K562 (cell line): Measurements from ENCODE around the gene RGS9BP. TPM values are rescaled to one million over a fixed set of nuclear protein-coding genes. Genes with fewer than 3 reads are reported as not detected.

Experiments used
- ATAC-seq: fragments of 200-7000 bp; cut with Tn5 transposase; 3 replicates; pipeline ENCODE4 v1.9.1; 2020; ENCODE audit warnings: moderate library complexity
- BruUV-seq: library from RNA; stranded (reverse); fragments of 400-500 nt; replicated peaks from 2 replicates; lab custom pipeline; 2021; lab: Mats Ljungman, UMichigan
- CTCF ChIA-PET: fragments of 300-600 bp; formaldehyde crosslinking; extraction: SDS; loops from one replicate; lab custom pipeline; 2021; ENCODE audit warnings: low intra/inter-chr PET ratio; lab: Yijun Ruan, JAX
- POLR2A ChIA-PET: fragments of 300-600, 350-650 bp; sonication (Branson Sonifier 250); formaldehyde crosslinking; extraction: SDS; loops from one replicate; lab custom pipeline; 2021; ENCODE audit warnings: antibody characterized with exemption, inconsistent platforms; lab: Yijun Ruan, JAX
- DNase-seq, 4 experiments: peaks; one replicate each; pipeline versions ENCODE4 v3.0.0 to v3.0.0-alpha.2; 2011 to 2018; ENCODE audit warnings: low spot score in 3 of 4, mixed read lengths in 3 of 4; ENCODE audit errors: extremely low read depth in 1 of 4
- FAIRE-seq: peaks from 2 replicates; lab custom pipeline; 2011; peaks lifted over from hg19 to GRCh38; lab: Jason Lieb, UNC
- H2AFZ ChIP-seq: 2 replicates; pipeline ENCODE4 v1.6.0; 2011; ENCODE audit warnings: low read depth, low read length, control low read depth, inconsistent platforms
- H3K27ac ChIP-seq: fragments of 200-600 bp; 3 replicates; pipeline ENCODE4 v1.8.0; 2011; ENCODE audit warnings: low read depth, mild to moderate bottlenecking, control low read depth, inconsistent platforms, low read length, moderate library complexity, mixed read lengths; ENCODE audit errors: extremely low read depth
- H3K27me3 ChIP-seq, 2 experiments: fragments of 300-600 bp in 1 of 2; 2 replicates in 1 of 2; 3 replicates in 1 of 2; pipeline versions ENCODE4 v1.6.0 to v1.8.0; 2011; ENCODE audit warnings: inconsistent platforms in 2 of 2, low read length in 2 of 2, mild to moderate bottlenecking in 1 of 2, mixed read lengths in 1 of 2, moderate library complexity in 1 of 2; ENCODE audit not compliant: control insufficient read depth in 2 of 2, insufficient read depth in 2 of 2
- H3K36me3 ChIP-seq: fragments of 300-600 bp; 3 replicates; pipeline ENCODE4 v1.8.0; 2011; ENCODE audit warnings: mild to moderate bottlenecking, low read length, inconsistent platforms; ENCODE audit not compliant: control insufficient read depth, insufficient read depth
- H3K4me1 ChIP-seq, 2 experiments: fragments of 200-600 bp in 1 of 2; replicated peaks in 1 of 2; 2 replicates in 1 of 2; 3 replicates in 1 of 2; pipeline versions ENCODE4 v1.5.1 to v1.8.0; 2011; ENCODE audit warnings: inconsistent platforms in 2 of 2, low read length in 2 of 2, mild to moderate bottlenecking in 1 of 2, mixed read lengths in 1 of 2, moderate library complexity in 1 of 2; ENCODE audit not compliant: control insufficient read depth in 2 of 2, insufficient read depth in 2 of 2
- H3K4me2 ChIP-seq: 2 replicates; pipeline ENCODE4 v1.6.1; 2011; ENCODE audit warnings: low read length, control low read depth, inconsistent platforms, mixed read lengths; ENCODE audit not compliant: insufficient read depth
- H3K4me3 ChIP-seq: fragments of 200-600 bp; sonication (generic), shearing (Covaris generic); 2 replicates; pipeline ENCODE4 v1.5.1; 2016; ENCODE audit warnings: control low read depth, inconsistent platforms
- H3K79me2 ChIP-seq: fragments of 200-600 bp; 3 replicates; pipeline ENCODE4 v1.8.0; 2011; ENCODE audit warnings: low read length, inconsistent platforms; ENCODE audit not compliant: control insufficient read depth, insufficient read depth
- H3K9ac ChIP-seq, 2 experiments: 2 replicates each; pipeline versions ENCODE4 v1.6.0 to v1.6.1; 2011; ENCODE audit warnings: low read depth in 2 of 2, low read length in 2 of 2, control low read depth in 1 of 2, inconsistent platforms in 1 of 2, mild to moderate bottlenecking in 1 of 2, mixed read lengths in 1 of 2; ENCODE audit not compliant: insufficient read depth in 1 of 2
- H3K9me1 ChIP-seq: one replicate; pipeline ENCODE4 v1.6.0; 2011; ENCODE audit warnings: inconsistent platforms, mild to moderate bottlenecking, low read length, moderate library complexity; ENCODE audit not compliant: control insufficient read depth, insufficient read depth
- H3K9me3 ChIP-seq: replicated peaks from 2 replicates; pipeline ENCODE4 v1.5.1; 2011; ENCODE audit warnings: low read depth, low read length, inconsistent platforms; ENCODE audit not compliant: control insufficient read depth, insufficient read depth
- H4K20me1 ChIP-seq: replicated peaks from 2 replicates; pipeline ENCODE4 v1.6.1; 2011; ENCODE audit warnings: low read length, inconsistent platforms, mixed read lengths; ENCODE audit not compliant: control insufficient read depth, insufficient read depth
- E2F1 ChIP-seq: sonication (generic); formaldehyde crosslinking; IDR thresholded peaks from 2 replicates; pipeline ENCODE4 v1.8.1; 2023; ENCODE audit warnings: mild to moderate bottlenecking, missing genetic modification reagents, moderate library complexity
- FOXK2 ChIP-seq, 2 experiments: fragments of 450-650 bp; IDR thresholded peaks in 1 of 2; conservative IDR thresholded peaks in 1 of 2; 2 replicates each; pipeline ENCODE4 v1.6.1; 2016; ENCODE audit warnings: low read depth in 2 of 2, mild to moderate bottlenecking in 1 of 2
- NELFE ChIP-seq: IDR thresholded peaks from 2 replicates; pipeline ENCODE4 v1.6.1; 2011; ENCODE audit warnings: mild to moderate bottlenecking; ENCODE audit not compliant: insufficient read depth, insufficient read length
- NFXL1 ChIP-seq: fragments of 450-650 bp; formaldehyde crosslinking; IDR thresholded peaks from 2 replicates; pipeline ENCODE4 v1.4.0; 2021; ENCODE audit warnings: mild to moderate bottlenecking
- POLR2G ChIP-seq: fragments of 200-400 bp; formaldehyde crosslinking; IDR thresholded peaks from 2 replicates; pipeline ENCODE4 v1.6.1; 2017; ENCODE audit warnings: low read depth, mild to moderate bottlenecking, antibody characterized with exemption, low read length, moderate library complexity
- RBM14 ChIP-seq: fragments of 200-400 bp; formaldehyde crosslinking; IDR thresholded peaks from 2 replicates; pipeline ENCODE4 v1.6.1; 2018; ENCODE audit warnings: low read depth, mild to moderate bottlenecking, low read length, moderate library complexity, borderline replicate concordance; ENCODE audit not compliant: insufficient read depth
- RBM22 ChIP-seq: fragments of 200-400 bp; formaldehyde crosslinking; IDR thresholded peaks from 2 replicates; pipeline ENCODE4 v1.6.1; 2018; ENCODE audit warnings: low read length, low read depth; ENCODE audit not compliant: poor library complexity, severe bottlenecking
- TBL1XR1 ChIP-seq, 2 experiments: IDR thresholded peaks; 2 replicates each; pipeline ENCODE4 v1.6.1; 2012; ENCODE audit warnings: improper control_type of control experiment in 2 of 2, low read length in 2 of 2, mild to moderate bottlenecking in 1 of 2
- ZBTB49 ChIP-seq: sonication (generic); formaldehyde crosslinking; IDR thresholded peaks from 2 replicates; pipeline ENCODE4 v1.8.0; 2022; ENCODE audit warnings: missing genetic modification reagents, mild to moderate bottlenecking, borderline replicate concordance
- ZBTB7A ChIP-seq: IDR thresholded peaks from 2 replicates; pipeline ENCODE4 v1.6.1; 2011; ENCODE audit warnings: low read depth, mild to moderate bottlenecking, low read length, moderate library complexity, borderline replicate concordance; ENCODE audit not compliant: control insufficient read depth
- ZNF217 ChIP-seq: sonication (generic); formaldehyde crosslinking; IDR thresholded peaks from 2 replicates; pipeline ENCODE4 v1.8.0; 2022; ENCODE audit warnings: mild to moderate bottlenecking, missing genetic modification reagents
- WGBS: fragments of 100-300 bp; shearing (Covaris generic); methylation state at CpG from one replicate; pipeline ENCODE4 v1.1.6; 2016; ENCODE audit warnings: low coverage, mixed read lengths; ENCODE audit not compliant: insufficient coverage; ENCODE audit errors: missing lambda C conversion rate; 5-methylcytosine and 5-hydroxymethylcytosine counted together
- in situ Hi-C: fragments of 300-500 bp; cut with MboI; formaldehyde crosslinking; loops from 4 replicates; pipeline ENCODE4 v1.15.0; 2018; ENCODE audit warnings: inconsistent platforms, mixed read lengths
- intact Hi-C: fragments of 100-400 bp; cut with micrococcal nuclease; formaldehyde crosslinking; loops from 2 replicates; pipeline ENCODE4 v1.14.2; 2022
- polyA plus RNA-seq, 8 experiments: library from polyadenylated mRNA; depleted of rRNA in 4 of 8; stranded (reverse) in 5 of 8; unstranded in 3 of 8; fragments of >200 nt; fragmentation: Nextera tagmentation in 2 of 8; fragmentation: Illumina TruSeq in 1 of 8; extraction: Ambion mirVana in 2 of 8; extraction: Trizol in 1 of 8; gene quantifications; 2 replicates each; pipeline versions ENCODE4 v1.2.1 to v1.2.3, GENCODE V29; 2011 to 2014; ENCODE audit warnings: inconsistent platforms in 1 of 8, missing spikeins in 1 of 8
- total RNA-seq, 7 experiments: library from RNA; depleted of rRNA in 6 of 7; stranded (reverse); fragments of >200 nt in 6 of 7; fragmentation: Illumina TruSeq in 2 of 7; extraction: Trizol in 2 of 7; gene quantifications; 2 replicates each; pipeline versions ENCODE4 v1.2.1 to v1.2.3, GENCODE V29; 2011 to 2021; ENCODE audit warnings: low replicate concordance in 1 of 7

RGS9BP gene
- total and polyA plus RNA-seq, 9 of the 15 experiments (the other 6 are each of a cell fraction or from before 2014, with no cell fraction given): 0.03 to 1.3 (median 0.49) TPM

- Histone ChIP-seq H3K4me3 (no peak overlapping the region), H3K27ac (no peak overlapping the region), H3K9me1 (no peaks in the 10 kb centered on the region), H3K9ac (peak overlapping the region in 1 of 2 experiments; percentile 55; a peak in 1 of 4 replicates), H3K79me2 (no peaks in the 10 kb centered on the region), H2AFZ (no peak overlapping the region), H4K20me1 (no peaks in the 10 kb centered on the region), H3K4me1 (peaks cover 17 to 41% of the 10 kb centered on the region in 2 experiments; a peak in 4 of 5 replicates), H3K4me2 (no peak overlapping the region), H3K9me3 (no peaks in the 10 kb centered on the region), H3K27me3 (no peaks in the 10 kb centered on the region), H3K36me3 (peaks cover 79% of the 10 kb centered on the region)
- POLR2A ChIA-PET: interaction anchor here (0.5 to 0.9 kb wide), 2 partner anchors 19 to 546 kb away, joined by 3 read pairs; no protein-coding TSS in a partner anchor
- DNase-seq: no peak
- 95% methylated on average over 14 of the region's 14 CpGs for WGBS
- BruUV-seq: no TSS peak
- no peak for TF ChIP-seq RBM14
- no peak for TF ChIP-seq E2F1
- TF ChIP-seq NELFE: no peak
- TF ChIP-seq FOXK2 (conservative IDR thresholded peaks at IDR 0.05 in 1 of 2, IDR thresholded peaks at IDR 0.05 in 1 of 2; ENCODE audit: low read depth in 2 of 2): no peak
- no peak for TF ChIP-seq ZBTB49 (CRISPR knock-in tag)
- TF ChIP-seq RBM22: peak; percentile 36
- peak; percentile 54 for TF ChIP-seq POLR2G
- no peak for TF ChIP-seq TBL1XR1 (IDR thresholded peaks at IDR 0.05; ENCODE audit: low read length in 2 of 2)
- TF ChIP-seq ZNF217 (CRISPR knock-in tag): no peak
- TF ChIP-seq NFXL1: no peak
- no peak for TF ChIP-seq ZBTB7A
- intact Hi-C loops: no loop called here
- FAIRE-seq: no peak
- no peak for ATAC-seq
- in situ Hi-C loops: no loop called here
- CTCF ChIA-PET: no interaction called here
Measured at GRCh38 chr19:32630338-32630737, 45.3 kb upstream of the RGS9BP start.
